ENCODE results near the gene ZNF205. TPM values are rescaled to one million over a fixed set of nuclear protein-coding genes. Genes with fewer than 3 reads are reported as not detected.

Gene ZNF205
- total and polyA plus RNA-seq, 2 of the 13 experiments (the other 11 are each of a cell fraction or from before 2014, with no cell fraction given): 5.8 to 10.2 TPM

- TF ChIP-seq MAZ (IDR thresholded peaks at IDR 0.05; ENCODE audit: borderline replicate concordance, low read depth, low read length) (0 out of 2 replicates have a peak, but pooled peaks have one; percentile 33), MAZ (CRISPR knock-in tag; IDR thresholded peaks at IDR 0.05; ENCODE audit: low read depth) (peak; percentile 74), ZSCAN31 (CRISPR knock-in tag; IDR thresholded peaks at IDR 0.05; ENCODE audit: low read depth) (peak; percentile 72), MTF2 (CRISPR knock-in tag; IDR thresholded peaks at IDR 0.05; ENCODE audit: borderline replicate concordance) (peak; percentile 95; the same call in 1 of the 2 replicates), ZBTB33 (CRISPR knock-in tag; IDR thresholded peaks at IDR 0.05) (peak; percentile 56; the same call in 1 of the 2 replicates), ZBTB8A (CRISPR knock-in tag; IDR thresholded peaks at IDR 0.05; ENCODE audit: borderline replicate concordance, low read depth) (no peak), JARID2 (CRISPR knock-in tag; IDR thresholded peaks at IDR 0.05; ENCODE audit: insufficient replicate concordance) (no peak), ZNF598 (CRISPR knock-in tag; IDR thresholded peaks at IDR 0.05; ENCODE audit: borderline replicate concordance) (peak; percentile 65; the same call in 1 of the 2 replicates), TBX2 (CRISPR knock-in tag; IDR thresholded peaks at IDR 0.05; ENCODE audit: borderline replicate concordance) (peak; percentile 80), HOXA3 (CRISPR knock-in tag; IDR thresholded peaks at IDR 0.05) (peak; percentile 62; the same call in 1 of the 2 replicates), ZNF260 (CRISPR knock-in tag; IDR thresholded peaks at IDR 0.05; ENCODE audit: borderline replicate concordance, low read depth) (no peak), ZBTB49 (CRISPR knock-in tag; IDR thresholded peaks at IDR 0.05; ENCODE audit: borderline replicate concordance) (no peak), GATAD2A (CRISPR knock-in tag; IDR thresholded peaks at IDR 0.05) (no peak; the same call in 1 of the 2 replicates), ZNF607 (CRISPR knock-in tag; IDR thresholded peaks at IDR 0.05; ENCODE audit: borderline replicate concordance) (peak; percentile 89), SOX13 (IDR thresholded peaks at IDR 0.05) (no peak), SOX13 (CRISPR knock-in tag; conservative IDR thresholded peaks at IDR 0.05 in 1 of 2, IDR thresholded peaks at IDR 0.05 in 1 of 2) (peak in 1 of 2 experiments; percentile 52; a peak in 1 of 4 replicates), SP4 (CRISPR knock-in tag; IDR thresholded peaks at IDR 0.05) (no peak; the same call in 1 of the 2 replicates), TRIM22 (IDR thresholded peaks at IDR 0.05) (no peak), CEBPB (IDR thresholded peaks at IDR 0.05; ENCODE audit: borderline replicate concordance, low read depth, low read length) (no peak), ZGPAT (CRISPR knock-in tag; IDR thresholded peaks at IDR 0.05) (peak; percentile 77), LCORL (IDR thresholded peaks at IDR 0.05) (peak; percentile 59), LCORL (CRISPR knock-in tag; IDR thresholded peaks at IDR 0.05) (peak; percentile 96), ZFP37 (CRISPR knock-in tag; IDR thresholded peaks at IDR 0.05; ENCODE audit: borderline replicate concordance) (no peak)
Observed at GRCh38 chr16:3152277-3152990, 40.0 kb downstream of the ZNF205 start (continued).

All from HepG2 (cell line).